SH-SY5Y (cell line): ENCODE data around the gene COL11A1.

Experiments used
- GATA2 ChIP-seq: IDR thresholded peaks from 2 replicates; pipeline ENCODE4 v1.6.1; 2011; ENCODE audit warnings: mild to moderate bottlenecking, low read depth, low read length
- GATA3 ChIP-seq: IDR thresholded peaks from 2 replicates; pipeline ENCODE4 v1.6.1; 2011; ENCODE audit warnings: low read depth, mild to moderate bottlenecking, low read length, moderate library complexity

The COL11A1 gene

DNA sequence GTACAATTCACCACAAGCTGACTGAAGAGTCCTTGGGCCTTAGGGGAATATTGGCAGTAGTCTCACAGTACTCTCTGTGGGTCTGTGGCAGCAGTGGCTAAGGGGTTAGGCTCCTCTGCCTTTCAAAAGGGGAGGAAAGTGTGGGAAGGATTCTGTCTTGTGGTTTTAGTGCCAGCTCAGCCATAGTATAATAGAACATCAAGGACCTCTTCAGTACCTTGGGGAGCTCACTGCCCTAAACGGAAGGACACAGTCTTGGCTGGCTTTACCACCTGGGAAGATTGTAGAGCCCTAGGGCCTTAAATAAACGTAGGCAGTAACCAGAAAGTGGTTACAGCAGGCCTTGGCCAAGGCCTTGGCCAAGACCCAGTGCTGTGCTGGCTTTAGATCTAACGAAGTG is 265.7 kb downstream of the COL11A1 start:
- TF ChIP-seq GATA2, result no peak

DNA sequence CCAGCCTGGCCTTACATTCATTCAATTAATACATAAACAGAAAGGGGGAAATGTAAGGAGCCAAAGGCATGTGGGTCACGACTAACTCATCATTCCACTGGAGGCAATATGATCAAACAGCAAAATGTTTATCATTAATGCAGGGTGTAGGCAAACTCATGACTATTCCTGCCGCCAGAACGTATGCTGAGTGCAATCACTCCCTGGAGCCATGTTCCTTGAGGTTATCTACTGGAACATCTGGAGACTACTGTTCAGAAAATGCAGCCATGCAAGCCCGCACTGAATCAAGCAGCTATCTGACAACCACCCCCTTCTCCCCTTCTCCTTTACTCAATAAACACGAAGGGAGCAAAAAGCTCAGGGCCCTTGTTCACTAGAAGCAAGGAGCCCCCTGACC is 267.6 kb downstream of the COL11A1 start:
- TF ChIP-seq GATA2 (no peak), GATA3 (no peak)

DNA sequence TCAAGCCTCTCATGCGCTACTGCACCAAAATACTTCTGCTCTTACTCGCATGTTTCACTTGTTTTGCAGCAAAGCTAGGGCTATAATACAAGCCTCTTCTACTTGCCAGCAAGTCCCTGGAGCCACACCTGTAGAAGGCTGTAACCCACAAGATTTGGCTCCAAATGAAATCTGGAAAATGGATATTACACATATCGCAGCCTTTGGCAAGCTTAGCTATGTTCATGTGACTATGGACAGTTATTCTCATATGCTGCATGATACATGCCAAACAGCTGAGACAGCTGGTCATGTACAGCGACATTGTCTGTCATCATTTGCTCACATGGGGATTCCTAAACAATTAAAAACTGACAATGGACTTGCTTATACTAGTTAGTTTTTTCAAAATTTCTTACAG is 270.3 kb downstream of the COL11A1 start:
- TF ChIP-seq GATA3 (no peak), GATA2 (no peak)

DNA sequence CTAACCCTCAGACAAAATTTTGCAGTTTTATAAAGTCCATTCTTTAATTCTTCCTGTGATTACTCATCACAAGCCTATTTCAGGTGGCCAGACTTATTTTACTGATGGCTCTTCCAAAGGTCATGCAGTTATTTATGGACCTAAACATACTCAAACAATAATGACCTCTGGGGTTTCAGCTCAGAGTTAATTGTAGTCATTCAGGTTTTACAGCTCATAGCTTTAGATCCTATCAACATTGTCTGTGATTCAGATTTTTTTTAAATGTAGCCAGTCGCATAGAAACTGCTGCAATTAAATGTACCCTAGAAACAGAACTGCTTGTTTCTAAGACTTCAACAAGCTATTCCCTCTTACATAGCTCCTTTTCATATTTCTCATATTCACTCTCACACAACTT is 270.8 kb downstream of the COL11A1 start:
- TF ChIP-seq GATA3 (no peak), GATA2 (no peak)

DNA sequence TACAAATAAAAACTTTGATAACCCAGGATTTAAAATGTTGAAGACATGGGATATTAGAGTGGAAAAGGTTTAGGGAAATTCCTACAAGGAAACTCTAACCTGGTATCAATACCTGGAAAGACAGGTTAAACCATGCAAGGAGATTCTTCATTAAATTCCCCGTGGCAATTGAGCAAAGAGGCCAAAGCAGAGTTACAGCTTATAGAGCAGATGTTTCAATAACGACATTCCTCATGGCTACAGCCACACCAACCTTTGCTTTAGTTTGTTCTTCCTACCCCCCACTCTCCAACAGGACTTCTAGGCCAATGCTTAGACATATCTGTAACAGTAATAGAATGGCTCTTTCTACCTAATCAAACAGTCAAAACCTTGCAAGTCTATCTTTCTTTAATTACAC is 271.3 kb downstream of the COL11A1 start:
- TF ChIP-seq GATA3 (no peak), GATA2 (no peak)

DNA sequence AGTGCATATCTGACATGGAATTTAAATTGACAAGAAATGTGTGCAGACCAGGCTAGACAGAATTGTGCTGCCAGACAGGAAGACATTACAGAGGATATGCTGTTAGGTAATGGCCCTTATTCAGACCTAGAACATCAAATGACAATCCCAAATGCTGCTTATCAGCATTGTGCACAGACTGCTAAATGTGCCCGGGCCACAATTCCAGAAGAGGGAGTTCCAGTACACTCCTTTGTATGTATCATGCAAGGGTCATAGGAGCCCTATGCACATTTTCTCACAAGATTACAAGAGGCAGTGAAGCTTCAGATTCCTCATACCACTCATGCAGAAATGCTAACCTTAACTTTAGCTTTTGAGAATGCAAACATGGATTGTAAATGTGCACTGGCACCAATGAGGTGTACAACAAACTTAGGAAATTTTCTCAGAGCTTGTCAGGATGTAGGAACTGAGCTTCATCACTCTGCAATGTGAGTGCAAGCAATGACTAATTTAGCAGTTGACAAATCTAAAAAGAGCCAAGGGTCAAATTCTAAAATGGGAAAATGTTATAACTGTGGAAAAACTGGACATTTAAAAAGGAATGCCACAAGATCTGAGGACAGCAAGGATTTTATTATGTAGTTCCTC is 273.5 kb downstream of the COL11A1 start:
- no peak for TF ChIP-seq GATA3
- TF ChIP-seq GATA2, result no peak

DNA sequence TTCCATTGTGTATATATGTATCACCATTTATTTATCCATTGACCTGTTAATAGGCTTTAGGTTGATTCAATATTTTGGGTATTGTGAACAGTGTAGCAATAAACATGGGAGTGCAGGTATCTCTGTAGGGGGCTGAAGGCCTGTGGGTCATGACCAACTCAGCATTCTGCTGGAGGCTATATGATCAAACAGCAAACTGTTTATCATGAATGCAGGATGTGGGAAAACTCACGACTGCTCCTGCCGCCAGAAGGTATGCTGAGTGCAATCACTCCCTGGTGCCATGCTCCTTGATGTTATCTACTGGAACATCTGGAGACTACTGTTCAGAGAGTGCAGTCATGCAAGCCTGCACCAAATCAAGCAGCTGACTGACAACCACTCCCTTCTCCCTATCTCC is 275.2 kb downstream of the COL11A1 start:
- TF ChIP-seq GATA3 (no peak), GATA2 (no peak)
